Measurements from ENCODE around the gene CEACAM21.

- TF ChIP-seq CTCF (IDR thresholded peaks at IDR 0.05) (no peak), ZFX (IDR thresholded peaks at IDR 0.05; ENCODE audit: borderline replicate concordance) (no peak)
Observed at GRCh38 chr19:41555748-41556147, 20.2 kb upstream of the CEACAM21 start.
